ENCODE data around the gene PARK7. TPM values are rescaled to one million over a fixed set of nuclear protein-coding genes. Genes with fewer than 3 reads are reported as not detected.

PARK7 gene
- total RNA-seq, 1 experiment from 2014 or later: 448 TPM

GRCh38 chr1:7992885-7993284 is 31.4 kb downstream of the PARK7 start:
- Histone ChIP-seq H3K27me3 (ENCODE audit: control insufficient read depth, insufficient read depth, low read length) (no peaks in the 10 kb centered on the region), H3K9me3 (ENCODE audit: control insufficient read depth, insufficient read depth, low read depth, low read length) (no peaks in the 10 kb centered on the region), H3K4me3 (ENCODE audit: low read depth in 2 of 2, low read length in 2 of 2) (no peak overlapping the region), H3K4me1 (ENCODE audit: control insufficient read depth, insufficient read depth, low read length) (no peaks in the 10 kb centered on the region), H3K27ac (ENCODE audit: low read length) (no peak overlapping the region), H3K36me3 (ENCODE audit: control insufficient read depth, insufficient read depth, low read length) (no peaks in the 10 kb centered on the region)
- ATAC-seq (no peak), DNase-seq (ENCODE audit: low read depth, low spot score) (no peak)
- BruUV-seq (replicated peaks): no TSS peak
- intact Hi-C loops (cut with micrococcal nuclease; ENCODE audit: unreplicated experiment) (no loop called here), in situ Hi-C loops (cut with HindIII; ENCODE audit: low pct_unique_long_range_greater_than_20kb, low sequenced_read_pairs) (no loop called here)
- TF ChIP-seq SIN3A (IDR thresholded peaks at IDR 0.05; ENCODE audit: borderline replicate concordance, insufficient read depth, low read depth, low read length) (no peak), REST (IDR thresholded peaks at IDR 0.05; ENCODE audit: insufficient read depth in 1 of 2, low read depth in 2 of 2, low read length in 1 of 2) (no peak), POLR2AphosphoS5 (IDR thresholded peaks at IDR 0.05; ENCODE audit: low read depth, low read length) (no peak), TCF7L2 (IDR thresholded peaks at IDR 0.05; ENCODE audit: low read depth, low read length) (no peak), CTCF (IDR thresholded peaks at IDR 0.05) (no peak)
- ChIA-PET POLR2A (no interaction called here), CTCF (no interaction called here)

GRCh38 chr1:7993593-7994479 is 32.3 kb downstream of the PARK7 start:
- in situ Hi-C loops (cut with HindIII; ENCODE audit: low pct_unique_long_range_greater_than_20kb, low sequenced_read_pairs) (no loop called here), intact Hi-C loops (cut with micrococcal nuclease; ENCODE audit: unreplicated experiment) (no loop called here)
- no TSS peak for BruUV-seq (replicated peaks)
- POLR2A ChIA-PET: interaction anchor here (0.5 kb wide), 1 partner anchor 254 kb away, joined by 3 read pairs; no protein-coding TSS in a partner anchor
- no peaks in the 10 kb centered on the region for H3K9me3 ChIP-seq (ENCODE audit: control insufficient read depth, insufficient read depth, low read depth, low read length)
- no peaks in the 10 kb centered on the region for H3K27me3 ChIP-seq (ENCODE audit: control insufficient read depth, insufficient read depth, low read length)
- CTCF ChIA-PET: no interaction called here
- H3K4me1 ChIP-seq (ENCODE audit: control insufficient read depth, insufficient read depth, low read length): no peaks in the 10 kb centered on the region
- H3K27ac ChIP-seq (ENCODE audit: low read length): no peak overlapping the region
- TF ChIP-seq SIN3A (IDR thresholded peaks at IDR 0.05; ENCODE audit: borderline replicate concordance, insufficient read depth, low read depth, low read length) (no peak), POLR2AphosphoS5 (IDR thresholded peaks at IDR 0.05; ENCODE audit: low read depth, low read length) (no peak), REST (IDR thresholded peaks at IDR 0.05; ENCODE audit: insufficient read depth in 1 of 2, low read depth in 2 of 2, low read length in 1 of 2) (no peak), CTCF (IDR thresholded peaks at IDR 0.05) (no peak), TCF7L2 (IDR thresholded peaks at IDR 0.05; ENCODE audit: low read depth, low read length) (no peak)
- no peak overlapping the region for H3K4me3 ChIP-seq (ENCODE audit: low read depth in 2 of 2, low read length in 2 of 2)
- H3K36me3 ChIP-seq (ENCODE audit: control insufficient read depth, insufficient read depth, low read length): no peaks in the 10 kb centered on the region
- DNase-seq (ENCODE audit: low read depth, low spot score) (no peak), ATAC-seq (no peak)

Data from Panc1 (cell line).